ENCODE data around the gene KLHDC7B. TPM values are rescaled to one million over a fixed set of nuclear protein-coding genes. Genes with fewer than 3 reads are reported as not detected.

Gene KLHDC7B
- total RNA-seq, 1 experiment from 2014 or later, result 0.11 TPM

- H3K27ac ChIP-seq, result no peak overlapping the region
- no peaks in the 10 kb centered on the region for H3K27me3 ChIP-seq (replicated peaks)
- no peaks in the 10 kb centered on the region for H3K9me3 ChIP-seq (replicated peaks)
- no peak for DNase-seq (ENCODE audit: low read depth in 1 of 2, low spot score in 2 of 2)
- H3K4me1 ChIP-seq (replicated peaks), result peaks cover 21% of the 10 kb centered on the region
- H3K36me3 ChIP-seq, result no peaks in the 10 kb centered on the region
- H3K4me3 ChIP-seq, result no peak overlapping the region
Measured at GRCh38 chr22:50542416-50542927, 3.2 kb upstream of the KLHDC7B start.

GRCh38 chr22:50544078-50544745, 1.5 kb upstream of the KLHDC7B start:
- Histone ChIP-seq H3K4me1 (replicated peaks) (peaks cover 18% of the 10 kb centered on the region), H3K9me3 (replicated peaks) (no peaks in the 10 kb centered on the region), H3K36me3 (no peaks in the 10 kb centered on the region), H3K27ac (no peak overlapping the region), H3K27me3 (replicated peaks) (no peaks in the 10 kb centered on the region), H3K4me3 (no peak overlapping the region)
- no peak for DNase-seq (ENCODE audit: low read depth in 1 of 2, low spot score in 2 of 2)

- Histone ChIP-seq H3K27ac (no peak overlapping the region), H3K36me3 (no peaks in the 10 kb centered on the region), H3K4me1 (replicated peaks) (peaks cover 12% of the 10 kb centered on the region), H3K9me3 (replicated peaks) (no peaks in the 10 kb centered on the region), H3K4me3 (no peak overlapping the region), H3K27me3 (replicated peaks) (no peaks in the 10 kb centered on the region)
- DNase-seq (ENCODE audit: low read depth in 1 of 2, low spot score in 2 of 2), result no peak
Measured at GRCh38 chr22:50544746-50545253, 899 bp upstream of the KLHDC7B start.

GRCh38 chr22:50546326-50547262, 895 bp downstream of the KLHDC7B start:
- DNase-seq (ENCODE audit: low read depth in 1 of 2, low spot score in 2 of 2), result no peak
- H3K27me3 ChIP-seq (replicated peaks), result no peaks in the 10 kb centered on the region
- H3K4me1 ChIP-seq (replicated peaks), result peaks cover 4% of the 10 kb centered on the region; the same call in 1 of the 2 replicates
- no peaks in the 10 kb centered on the region for H3K9me3 ChIP-seq (replicated peaks)
- no peak overlapping the region for H3K27ac ChIP-seq
- no peaks in the 10 kb centered on the region for H3K36me3 ChIP-seq
- H3K4me3 ChIP-seq, result no peak overlapping the region

GRCh38 chr22:50547263-50547985, 1.7 kb downstream of the KLHDC7B start:
- no peaks in the 10 kb centered on the region for H3K27me3 ChIP-seq (replicated peaks)
- H3K4me1 ChIP-seq (replicated peaks), result no peaks in the 10 kb centered on the region

GRCh38 chr22:50548040-50548920, 2.6 kb downstream of the KLHDC7B start:
- Histone ChIP-seq H3K27ac (no peak overlapping the region), H3K4me1 (replicated peaks) (no peaks in the 10 kb centered on the region), H3K36me3 (no peaks in the 10 kb centered on the region), H3K27me3 (replicated peaks) (no peaks in the 10 kb centered on the region), H3K9me3 (replicated peaks) (no peaks in the 10 kb centered on the region), H3K4me3 (no peak overlapping the region)
- no peak for DNase-seq (ENCODE audit: low read depth in 1 of 2, low spot score in 2 of 2)

More at GRCh38 chr22:50547263-50547985, 1.7 kb downstream of the KLHDC7B start:
- DNase-seq (ENCODE audit: low read depth in 1 of 2, low spot score in 2 of 2), result no peak
- no peaks in the 10 kb centered on the region for H3K36me3 ChIP-seq
- no peak overlapping the region for H3K4me3 ChIP-seq
- H3K27ac ChIP-seq, result no peak overlapping the region
- H3K9me3 ChIP-seq (replicated peaks), result no peaks in the 10 kb centered on the region

- H3K4me3 ChIP-seq, result no peak overlapping the region
- no peaks in the 10 kb centered on the region for H3K9me3 ChIP-seq (replicated peaks)
- no peak overlapping the region for H3K27ac ChIP-seq
- H3K4me1 ChIP-seq (replicated peaks), result no peaks in the 10 kb centered on the region
- H3K27me3 ChIP-seq (replicated peaks), result no peaks in the 10 kb centered on the region
- no peak for DNase-seq (ENCODE audit: low read depth in 1 of 2, low spot score in 2 of 2)
- no peaks in the 10 kb centered on the region for H3K36me3 ChIP-seq
Measured at GRCh38 chr22:50548921-50549790, 3.5 kb downstream of the KLHDC7B start.

- H3K9me3 ChIP-seq (replicated peaks), result no peaks in the 10 kb centered on the region
Measured at GRCh38 chr22:50550395-50550794, 4.7 kb downstream of the KLHDC7B start.

GRCh38 chr22:50551160-50551752, 5.6 kb downstream of the KLHDC7B start:
- H3K27me3 ChIP-seq (replicated peaks), result no peaks in the 10 kb centered on the region

More at GRCh38 chr22:50550395-50550794, 4.7 kb downstream of the KLHDC7B start:
- no peaks in the 10 kb centered on the region for H3K4me1 ChIP-seq (replicated peaks)
- no peaks in the 10 kb centered on the region for H3K36me3 ChIP-seq
- no peak for DNase-seq (ENCODE audit: low read depth in 1 of 2, low spot score in 2 of 2)
- no peaks in the 10 kb centered on the region for H3K27me3 ChIP-seq (replicated peaks)
- H3K4me3 ChIP-seq, result no peak overlapping the region
- H3K27ac ChIP-seq, result no peak overlapping the region

GRCh38 chr22:50553310-50553709, 7.6 kb downstream of the KLHDC7B start:
- H3K36me3 ChIP-seq, result no peaks in the 10 kb centered on the region
- DNase-seq (ENCODE audit: low read depth in 1 of 2, low spot score in 2 of 2), result no peak
- H3K27me3 ChIP-seq (replicated peaks), result no peaks in the 10 kb centered on the region
- no peak overlapping the region for H3K4me3 ChIP-seq
- H3K27ac ChIP-seq, result no peak overlapping the region
- no peaks in the 10 kb centered on the region for H3K4me1 ChIP-seq (replicated peaks)
- no peaks in the 10 kb centered on the region for H3K9me3 ChIP-seq (replicated peaks)

More at GRCh38 chr22:50551160-50551752, 5.6 kb downstream of the KLHDC7B start:
- H3K4me1 ChIP-seq (replicated peaks), result no peaks in the 10 kb centered on the region
- no peak for DNase-seq (ENCODE audit: low read depth in 1 of 2, low spot score in 2 of 2)
- H3K36me3 ChIP-seq, result no peaks in the 10 kb centered on the region
- H3K27ac ChIP-seq, result no peak overlapping the region
- no peaks in the 10 kb centered on the region for H3K9me3 ChIP-seq (replicated peaks)
- no peak overlapping the region for H3K4me3 ChIP-seq

- H3K9me3 ChIP-seq (replicated peaks), result no peaks in the 10 kb centered on the region
- H3K27me3 ChIP-seq (replicated peaks), result no peaks in the 10 kb centered on the region
- no peak overlapping the region for H3K4me3 ChIP-seq
- DNase-seq (ENCODE audit: low read depth in 1 of 2, low spot score in 2 of 2), result no peak
- H3K4me1 ChIP-seq (replicated peaks), result no peaks in the 10 kb centered on the region
- no peaks in the 10 kb centered on the region for H3K36me3 ChIP-seq
- no peak overlapping the region for H3K27ac ChIP-seq
Measured at GRCh38 chr22:50556703-50557102, 11.0 kb downstream of the KLHDC7B start.

- Histone ChIP-seq H3K4me3 (no peak overlapping the region), H3K4me1 (replicated peaks) (peaks cover 7% of the 10 kb centered on the region), H3K9me3 (replicated peaks) (no peaks in the 10 kb centered on the region), H3K27ac (no peak overlapping the region), H3K27me3 (replicated peaks) (no peaks in the 10 kb centered on the region), H3K36me3 (no peaks in the 10 kb centered on the region)
- DNase-seq (ENCODE audit: low read depth in 1 of 2, low spot score in 2 of 2), result no peak
Measured at GRCh38 chr22:50560034-50560433, 14.3 kb downstream of the KLHDC7B start.

Data from SJSA1 (cell line).